ENCODE data around the gene SLC34A1. TPM values are rescaled to one million over a fixed set of nuclear protein-coding genes. Genes with fewer than 3 reads are reported as not detected.

SLC34A1 gene
- total and polyA plus RNA-seq, 2 experiments from 2014 or later, result not detected

- Histone ChIP-seq H4K20me1 (replicated peaks; ENCODE audit: insufficient read depth) (no peaks in the 10 kb centered on the region; the same call in 1 of the 2 replicates), H3K79me2 (replicated peaks; ENCODE audit: insufficient read depth) (no peaks in the 10 kb centered on the region), H3K4me2 (peak overlapping the region; percentile 97), H3K27me3 (ENCODE audit: insufficient read depth) (peaks cover 16% of the 10 kb centered on the region), H3F3A (replicated peaks; ENCODE audit: low read depth) (peaks cover 23% of the 10 kb centered on the region; the same call in 1 of the 2 replicates), H3K4me3 (peak overlapping the region; percentile 84), H3K27ac (ENCODE audit: low read depth) (no peak overlapping the region), H3K9me2 (ENCODE audit: insufficient read depth) (no peaks in the 10 kb centered on the region), H3K4me1 (ENCODE audit: insufficient read depth) (peaks cover 52% of the 10 kb centered on the region), H3K36me3 (ENCODE audit: insufficient read depth) (no peaks in the 10 kb centered on the region), H2AFZ (peak overlapping the region; percentile 84)
- no peak for TF ChIP-seq ZNF331 (CRISPR knock-in tag; IDR thresholded peaks at IDR 0.05; ENCODE audit: low read depth)
- no peak for TF ChIP-seq CREB1 (CRISPR knock-in tag; IDR thresholded peaks at IDR 0.05; ENCODE audit: low read depth)
- TF ChIP-seq POLR2AphosphoS5 (IDR thresholded peaks at IDR 0.05; ENCODE audit: low read depth), result peak; percentile 12
- TF ChIP-seq CTCF (conservative IDR thresholded peaks at IDR 0.05; ENCODE audit: low read depth in 2 of 2), result 0 out of 4 replicates have a peak, but pooled peaks of 1 of the 2 experiments have one; percentile 17
- peak overlapping the region; percentile 90 for H3K4me3 Mint-ChIP-seq
- peak; percentile 0 for ATAC-seq
- peaks cover 11% of the 10 kb centered on the region for H3K36me3 Mint-ChIP-seq (ENCODE audit: low read depth)
- H3K4me1 Mint-ChIP-seq, result peaks cover 54% of the 10 kb centered on the region
- DNase-seq (ENCODE audit: low spot score), result peak; percentile 45
- peaks cover 28% of the 10 kb centered on the region for H3K27me3 Mint-ChIP-seq (ENCODE audit: insufficient read depth, low read depth, poor library complexity)
- H3K27ac Mint-ChIP-seq, result no peak overlapping the region
- no peaks in the 10 kb centered on the region; the same call in 2 of the 3 replicates for H3K9me3 Mint-ChIP-seq
These were observed 16.8 kb upstream of the SLC34A1 start for GRCh38 chr5:177367323-177367848.

GRCh38 chr5:177367981-177368868 is 16.0 kb upstream of the SLC34A1 start:
- H3K4me3 ChIP-seq, result peak overlapping the region; percentile 84
- peak overlapping the region; percentile 90 for H3K4me3 Mint-ChIP-seq
- no peak for TF ChIP-seq EZH2 (IDR thresholded peaks at IDR 0.05; ENCODE audit: low read depth, unreplicated experiment)
- no peak for TF ChIP-seq JUNB (IDR thresholded peaks at IDR 0.05; ENCODE audit: unreplicated experiment)
- TF ChIP-seq REST (IDR thresholded peaks at IDR 0.05; ENCODE audit: unreplicated experiment), result no peak
- no peak for TF ChIP-seq ZNF331 (CRISPR knock-in tag; IDR thresholded peaks at IDR 0.05; ENCODE audit: low read depth)
- no peak for TF ChIP-seq CTCF (conservative IDR thresholded peaks at IDR 0.05; ENCODE audit: low read depth in 2 of 2)
- TF ChIP-seq STAT1 (IDR thresholded peaks at IDR 0.05; ENCODE audit: unreplicated experiment), result no peak
- TF ChIP-seq NANOG (IDR thresholded peaks at IDR 0.05; ENCODE audit: borderline replicate concordance), result no peak

More at GRCh38 chr5:177367981-177368868, 16.0 kb upstream of the SLC34A1 start:
- Histone ChIP-seq H3K9me2 (ENCODE audit: insufficient read depth) (no peaks in the 10 kb centered on the region), H3K4me2 (peak overlapping the region; percentile 97), H3K4me1 (ENCODE audit: insufficient read depth) (peaks cover 49% of the 10 kb centered on the region), H3K36me3 (ENCODE audit: insufficient read depth) (no peaks in the 10 kb centered on the region), H2AFZ (peak overlapping the region; percentile 84), H3K79me2 (replicated peaks; ENCODE audit: insufficient read depth) (no peaks in the 10 kb centered on the region), H4K20me1 (replicated peaks; ENCODE audit: insufficient read depth) (no peaks in the 10 kb centered on the region; the same call in 1 of the 2 replicates), H3K27me3 (ENCODE audit: insufficient read depth) (peaks cover 15% of the 10 kb centered on the region), H3F3A (replicated peaks; ENCODE audit: low read depth) (peaks cover 22% of the 10 kb centered on the region; the same call in 1 of the 2 replicates), H3K27ac (ENCODE audit: low read depth) (no peak overlapping the region)
- H3K36me3 Mint-ChIP-seq (ENCODE audit: low read depth), result peaks cover 11% of the 10 kb centered on the region
- H3K27ac Mint-ChIP-seq, result no peak overlapping the region
- DNase-seq (ENCODE audit: low spot score) (peak; percentile 60), ATAC-seq (peak; percentile 1; the same call in 2 of the 3 replicates)
- peaks cover 50% of the 10 kb centered on the region for H3K4me1 Mint-ChIP-seq
- no peaks in the 10 kb centered on the region; the same call in 2 of the 3 replicates for H3K9me3 Mint-ChIP-seq
- H3K27me3 Mint-ChIP-seq (ENCODE audit: insufficient read depth, low read depth, poor library complexity), result peaks cover 25% of the 10 kb centered on the region

All from GM23338 (cell line).